Smooth muscle cell (in vitro differentiated cells): ENCODE data around the gene KIF16B. TPM values are rescaled to one million over a fixed set of nuclear protein-coding genes. Genes with fewer than 3 reads are reported as not detected.

Experiments used
- DNase-seq: peaks from one replicate; lab custom pipeline; 2025; ENCODE audit not compliant: unreplicated experiment; lab: John Stamatoyannopoulos, UW
- H2AFZ ChIP-seq: fragments of 200-600 bp; sonication (generic); 2 replicates; pipeline ENCODE4 v1.6.0; 2016; ENCODE audit warnings: antibody characterized with exemption, low read depth, mild to moderate bottlenecking
- H3F3A ChIP-seq: fragments of 200-600 bp; sonication (generic); 2 replicates; pipeline ENCODE4 v1.6.0; 2017; ENCODE audit warnings: antibody characterized with exemption, low read depth
- H3K27ac ChIP-seq: fragments of 200-600 bp; sonication (generic); 2 replicates; pipeline ENCODE4 v1.5.1; 2016; ENCODE audit warnings: low read depth, mild to moderate bottlenecking
- H3K27me3 ChIP-seq: fragments of 200-600 bp; sonication (generic); 2 replicates; pipeline ENCODE4 v1.6.1; 2016; ENCODE audit warnings: low read depth, mild to moderate bottlenecking
- H3K36me3 ChIP-seq: fragments of 200-600 bp; sonication (generic); 2 replicates; pipeline ENCODE4 v1.5.1; 2016; ENCODE audit warnings: low read depth
- H3K4me1 ChIP-seq: fragments of 200-600 bp; sonication (generic); 2 replicates; pipeline ENCODE4 v1.5.1; 2016; ENCODE audit warnings: low read depth
- H3K4me2 ChIP-seq: fragments of 200-600 bp; sonication (generic); 2 replicates; pipeline ENCODE4 v1.6.0; 2016; ENCODE audit warnings: mild to moderate bottlenecking
- H3K4me3 ChIP-seq: fragments of 200-600 bp; sonication (generic); 2 replicates; pipeline ENCODE4 v1.5.1; 2016; ENCODE audit warnings: mild to moderate bottlenecking
- H3K79me2 ChIP-seq: fragments of 200-600 bp; sonication (generic); 2 replicates; pipeline ENCODE4 v1.6.0; 2016; ENCODE audit warnings: low read depth, mild to moderate bottlenecking
- H3K9ac ChIP-seq: fragments of 200-600 bp; sonication (generic); 2 replicates; pipeline ENCODE4 v1.6.0; 2016; ENCODE audit warnings: low read depth
- H3K9me3 ChIP-seq: fragments of 200-600 bp; sonication (generic); replicated peaks from 2 replicates; pipeline ENCODE4 v1.5.1; 2016; ENCODE audit warnings: low read depth
- H4K20me1 ChIP-seq: fragments of 200-600 bp; sonication (generic); 2 replicates; pipeline ENCODE4 v1.6.0; 2016; ENCODE audit warnings: low read depth
- WGBS: methylation state at CpG from one replicate; pipeline ENCODE4 v1.1.7; 2016; ENCODE audit warnings: low lambda C conversion rate; 5-methylcytosine and 5-hydroxymethylcytosine counted together
- polyA plus RNA-seq: library from polyadenylated mRNA; unstranded; fragments of >200 nt; fragmentation: Nextera tagmentation; extraction: Ambion mirVana; gene quantifications from 2 replicates; pipeline ENCODE4 v1.2.1, GENCODE V29; 2016
- total RNA-seq: library from RNA; depleted of rRNA; stranded (reverse); fragments of >200 nt; gene quantifications from 2 replicates; pipeline ENCODE4 v1.2.3, GENCODE V29; 2014
- TF ChIP-seq, protein P1 (sequence below): fragments of 200-600 bp; sonication (generic); IDR thresholded peaks from 2 replicates; pipeline ENCODE4 v1.5.1; 2017; ENCODE audit warnings: borderline replicate concordance, mild to moderate bottlenecking, antibody characterized with exemption; ENCODE audit not compliant: insufficient read depth, poor library complexity, severe bottlenecking

KIF16B gene
- total and polyA plus RNA-seq, 2 experiments from 2014 or later, result 3.6 to 12.9 TPM

DNA sequence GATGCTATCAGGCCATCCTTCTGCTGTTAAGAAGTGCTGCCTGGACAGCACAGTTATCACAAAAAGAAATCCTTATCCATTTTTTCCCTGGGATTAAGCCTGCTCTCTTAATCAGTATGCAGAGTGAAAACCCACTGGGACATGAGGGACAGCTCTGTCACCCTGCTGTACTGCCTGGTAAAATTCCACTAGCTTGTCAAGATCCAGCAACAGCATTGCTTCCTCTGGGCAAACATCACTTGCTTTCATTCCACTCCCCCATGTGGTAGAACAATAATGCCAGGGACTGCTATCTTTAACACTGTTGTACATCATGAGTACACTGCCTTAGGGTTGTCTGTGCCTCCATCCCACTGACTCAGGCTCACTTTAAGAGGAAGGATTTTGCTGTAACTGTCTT is 331.3 kb downstream of the KIF16B start:
- no peaks in the 10 kb centered on the region for H3K79me2 ChIP-seq
- H3K4me3 ChIP-seq, result no peak overlapping the region
- no peak overlapping the region for H3K9ac ChIP-seq
- H3K27ac ChIP-seq, result no peak overlapping the region
- H3K4me2 ChIP-seq, result no peak overlapping the region
- peaks cover 10% of the 10 kb centered on the region for H3K4me1 ChIP-seq
- no peak overlapping the region for H2AFZ ChIP-seq
- no peaks in the 10 kb centered on the region for H4K20me1 ChIP-seq
- H3K36me3 ChIP-seq, result no peaks in the 10 kb centered on the region
- peaks cover 3% of the 10 kb centered on the region for H3K27me3 ChIP-seq
- no peaks in the 10 kb centered on the region for H3F3A ChIP-seq
- H3K9me3 ChIP-seq, result no peaks in the 10 kb centered on the region
- TF ChIP-seq, protein P1, sequence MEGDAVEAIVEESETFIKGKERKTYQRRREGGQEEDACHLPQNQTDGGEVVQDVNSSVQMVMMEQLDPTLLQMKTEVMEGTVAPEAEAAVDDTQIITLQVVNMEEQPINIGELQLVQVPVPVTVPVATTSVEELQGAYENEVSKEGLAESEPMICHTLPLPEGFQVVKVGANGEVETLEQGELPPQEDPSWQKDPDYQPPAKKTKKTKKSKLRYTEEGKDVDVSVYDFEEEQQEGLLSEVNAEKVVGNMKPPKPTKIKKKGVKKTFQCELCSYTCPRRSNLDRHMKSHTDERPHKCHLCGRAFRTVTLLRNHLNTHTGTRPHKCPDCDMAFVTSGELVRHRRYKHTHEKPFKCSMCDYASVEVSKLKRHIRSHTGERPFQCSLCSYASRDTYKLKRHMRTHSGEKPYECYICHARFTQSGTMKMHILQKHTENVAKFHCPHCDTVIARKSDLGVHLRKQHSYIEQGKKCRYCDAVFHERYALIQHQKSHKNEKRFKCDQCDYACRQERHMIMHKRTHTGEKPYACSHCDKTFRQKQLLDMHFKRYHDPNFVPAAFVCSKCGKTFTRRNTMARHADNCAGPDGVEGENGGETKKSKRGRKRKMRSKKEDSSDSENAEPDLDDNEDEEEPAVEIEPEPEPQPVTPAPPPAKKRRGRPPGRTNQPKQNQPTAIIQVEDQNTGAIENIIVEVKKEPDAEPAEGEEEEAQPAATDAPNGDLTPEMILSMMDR, result no peak
- no peak for DNase-seq

DNA sequence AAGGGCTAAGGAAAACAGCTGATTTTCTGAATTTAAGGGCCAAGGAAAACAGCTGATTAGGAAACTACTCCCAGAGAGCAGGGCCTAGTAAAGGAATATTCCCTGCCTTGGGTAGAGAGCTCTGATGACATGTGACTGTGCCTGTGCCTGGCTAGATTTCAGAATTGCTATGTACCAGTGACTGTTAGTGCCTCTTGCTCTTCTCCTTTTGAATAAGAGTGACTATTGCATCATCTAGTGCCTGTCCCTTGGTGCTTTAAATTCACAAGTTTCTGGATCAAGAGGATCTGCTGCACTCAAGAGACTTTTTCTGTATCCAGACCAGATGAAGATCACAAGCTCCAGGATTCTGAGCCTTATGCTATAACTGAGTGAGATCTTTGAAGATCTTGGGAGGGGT is 332.9 kb downstream of the KIF16B start:
- Histone ChIP-seq H3F3A (no peaks in the 10 kb centered on the region), H3K9ac (no peak overlapping the region), H3K27ac (no peak overlapping the region), H3K9me3 (no peaks in the 10 kb centered on the region), H4K20me1 (no peaks in the 10 kb centered on the region), H3K79me2 (no peaks in the 10 kb centered on the region), H3K36me3 (no peaks in the 10 kb centered on the region), H3K27me3 (no peaks in the 10 kb centered on the region), H3K4me1 (peaks cover 18% of the 10 kb centered on the region), H3K4me2 (no peak overlapping the region), H2AFZ (no peak overlapping the region), H3K4me3 (no peak overlapping the region)
- DNase-seq, result no peak
- TF ChIP-seq, protein P1, result no peak

DNA sequence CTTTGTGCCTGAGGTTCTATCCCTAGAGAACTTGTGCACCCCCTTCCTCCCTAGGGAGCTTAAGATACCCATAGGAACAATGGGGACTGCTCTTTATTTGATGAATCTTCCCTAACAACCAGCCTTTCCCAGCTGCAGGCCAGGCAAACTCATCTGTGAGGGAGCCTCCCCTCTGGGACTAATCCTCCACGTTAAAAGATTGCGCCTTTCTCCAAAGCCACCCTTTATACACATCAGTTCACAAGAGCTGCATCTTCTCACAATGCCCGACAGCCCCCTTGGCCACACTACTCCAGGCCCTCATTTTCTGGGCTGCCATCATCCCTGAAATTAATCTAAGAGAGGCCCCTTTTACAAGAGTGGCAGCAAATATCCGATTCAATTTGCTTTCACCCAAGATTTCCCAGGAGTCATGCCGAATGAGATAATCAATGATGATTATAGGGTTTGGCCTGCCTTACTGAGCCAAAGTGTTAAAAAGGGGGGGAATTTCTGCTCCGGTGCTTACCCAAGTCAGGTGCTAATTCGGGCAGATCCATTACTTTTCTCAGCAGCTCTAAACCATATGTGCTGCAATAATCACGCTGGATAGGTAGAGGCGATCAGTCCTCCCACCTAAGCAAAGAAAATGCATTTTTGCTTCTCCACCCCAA is 336.5 kb downstream of the KIF16B start:
- Histone ChIP-seq H3K27me3 (peaks cover 6% of the 10 kb centered on the region), H3K9ac (no peak overlapping the region), H3K4me2 (no peak overlapping the region), H3K36me3 (no peaks in the 10 kb centered on the region), H3K79me2 (no peaks in the 10 kb centered on the region), H3K27ac (no peak overlapping the region), H3F3A (no peaks in the 10 kb centered on the region), H3K4me1 (peaks cover 18% of the 10 kb centered on the region), H3K9me3 (no peaks in the 10 kb centered on the region), H2AFZ (no peak overlapping the region), H3K4me3 (no peak overlapping the region), H4K20me1 (no peaks in the 10 kb centered on the region)
- no peak for DNase-seq
- WGBS, result 91% methylated on average over 9 of the region's 9 CpGs
- TF ChIP-seq, protein P1, result no peak

GRCh38 chr20:16230402-16230801 is 342.8 kb downstream of the KIF16B start:
- Histone ChIP-seq H3K36me3 (no peaks in the 10 kb centered on the region), H3K4me2 (no peak overlapping the region), H3F3A (no peaks in the 10 kb centered on the region), H3K27me3 (peaks cover 6% of the 10 kb centered on the region), H3K79me2 (no peaks in the 10 kb centered on the region), H3K4me3 (no peak overlapping the region), H3K9ac (no peak overlapping the region), H4K20me1 (no peaks in the 10 kb centered on the region), H3K27ac (no peak overlapping the region), H3K9me3 (no peaks in the 10 kb centered on the region), H2AFZ (no peak overlapping the region), H3K4me1 (no peaks in the 10 kb centered on the region)
- TF ChIP-seq, protein P1, result no peak
- no peak for DNase-seq
